ENCODE measurements around the gene DHX35. TPM values are rescaled to one million over a fixed set of nuclear protein-coding genes. Genes with fewer than 3 reads are reported as not detected.

The DHX35 gene
- total RNA-seq, 1 donor from 2014 or later = 15.8 TPM

- intact Hi-C loops (cut with micrococcal nuclease) = loop anchor here (10.0 kb wide), 1 partner anchor 123 kb away; the partner anchor contains the start of gene FAM83D
- H3K27ac ChIP-seq (replicated peaks) = no peak overlapping the region
- peak; percentile 78 for DNase-seq
- H3K9me3 ChIP-seq (replicated peaks) = no peaks in the 10 kb centered on the region
- H3K36me3 ChIP-seq = peaks cover 1% of the 10 kb centered on the region
- H3K27me3 ChIP-seq (ENCODE audit: low read depth) = peaks cover 6% of the 10 kb centered on the region
- TF ChIP-seq CTCF (IDR thresholded peaks at IDR 0.05; ENCODE audit: borderline replicate concordance) = peak; percentile 98
- no peak overlapping the region for H3K4me3 ChIP-seq
- peaks cover 14% of the 10 kb centered on the region for H3K4me1 ChIP-seq
Measured at GRCh38 chr20:39048000-39048696, 86.0 kb downstream of the DHX35 start.

GRCh38 chr20:39049148-39049547 is 87.0 kb downstream of the DHX35 start:
- intact Hi-C loops (cut with micrococcal nuclease) = loop anchor here (10.0 kb wide), 1 partner anchor 124 kb away; the partner anchor contains the start of gene FAM83D
- no peak for DNase-seq
- no peak for TF ChIP-seq CTCF (IDR thresholded peaks at IDR 0.05; ENCODE audit: borderline replicate concordance)
- Histone ChIP-seq H3K4me1 (peaks cover 14% of the 10 kb centered on the region), H3K9me3 (replicated peaks) (no peaks in the 10 kb centered on the region), H3K36me3 (no peaks in the 10 kb centered on the region), H3K4me3 (peak overlapping the region; percentile 82), H3K27ac (replicated peaks) (no peak overlapping the region), H3K27me3 (ENCODE audit: low read depth) (peaks cover 14% of the 10 kb centered on the region)

DNA sequence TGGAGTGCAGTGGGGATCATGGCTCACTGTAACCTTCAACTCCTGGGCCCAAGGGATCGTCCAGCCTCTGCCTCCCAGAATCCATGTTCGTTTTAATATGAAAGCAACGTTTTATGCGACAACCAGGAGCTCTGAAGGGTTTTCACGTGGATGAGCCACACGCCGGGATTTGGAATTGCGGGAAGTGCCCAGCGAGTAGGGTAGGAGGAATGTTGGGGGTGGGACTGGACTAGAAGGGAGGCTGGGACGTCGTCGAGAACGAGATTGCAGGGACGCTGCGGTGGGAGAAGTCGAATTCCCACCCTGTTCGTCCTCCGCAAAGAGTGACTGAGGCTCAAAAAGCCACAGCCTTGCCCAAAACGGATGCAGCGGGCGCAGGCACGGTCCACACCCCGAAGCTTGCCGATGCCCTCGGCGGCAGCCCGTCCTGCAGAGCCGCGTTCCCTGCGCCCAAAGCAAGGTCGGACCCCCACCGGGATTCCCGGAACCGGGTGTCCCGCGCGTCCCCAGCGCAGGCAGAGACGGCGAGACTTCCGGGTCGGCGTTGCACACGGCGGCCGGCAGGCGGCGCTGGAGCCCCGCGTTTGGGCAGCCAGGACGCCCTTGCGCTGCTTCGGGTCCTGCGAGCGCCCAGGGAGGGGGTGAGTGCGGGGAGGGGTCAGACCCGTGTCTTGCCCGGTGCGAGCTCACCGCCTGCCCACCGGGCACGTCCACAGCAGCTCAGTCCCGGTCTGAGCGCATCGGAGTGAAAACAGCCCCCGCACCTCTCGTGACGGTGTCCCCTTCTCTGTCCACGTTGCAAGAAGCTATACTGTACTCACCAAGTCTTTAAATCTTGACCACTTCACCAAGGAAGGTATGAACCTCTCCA is 87.8 kb downstream of the DHX35 start:
- intact Hi-C loops (cut with micrococcal nuclease) = loop anchor here (10.0 kb wide), 1 partner anchor 125 kb away; the partner anchor contains the start of gene FAM83D

GRCh38 chr20:39050555-39050902 is 88.4 kb downstream of the DHX35 start:
- Histone ChIP-seq H3K36me3 (no peaks in the 10 kb centered on the region), H3K4me3 (peak overlapping the region; percentile 82), H3K4me1 (peaks cover 14% of the 10 kb centered on the region), H3K27me3 (ENCODE audit: low read depth) (peaks cover 14% of the 10 kb centered on the region), H3K9me3 (replicated peaks) (no peaks in the 10 kb centered on the region), H3K27ac (replicated peaks) (no peak overlapping the region)
- DNase-seq = no peak
- no peak for TF ChIP-seq CTCF (IDR thresholded peaks at IDR 0.05; ENCODE audit: borderline replicate concordance)
- intact Hi-C loops (cut with micrococcal nuclease) = no loop called here

More for the DNA sequence above, 87.8 kb downstream of the DHX35 start:
- peak overlapping the region; percentile 82 for H3K4me3 ChIP-seq
- H3K36me3 ChIP-seq = no peaks in the 10 kb centered on the region
- DNase-seq = peak; percentile 75
- peaks cover 14% of the 10 kb centered on the region for H3K4me1 ChIP-seq
- H3K9me3 ChIP-seq (replicated peaks) = no peaks in the 10 kb centered on the region
- peak overlapping the region; percentile 42 for H3K27ac ChIP-seq (replicated peaks)
- TF ChIP-seq CTCF (IDR thresholded peaks at IDR 0.05; ENCODE audit: borderline replicate concordance) = peak; percentile 97
- peaks cover 14% of the 10 kb centered on the region for H3K27me3 ChIP-seq (ENCODE audit: low read depth)

GRCh38 chr20:39052676-39053075 is 90.5 kb downstream of the DHX35 start:
- no peak overlapping the region for H3K27ac ChIP-seq (replicated peaks)
- DNase-seq = no peak
- H3K36me3 ChIP-seq = no peaks in the 10 kb centered on the region
- H3K9me3 ChIP-seq (replicated peaks) = no peaks in the 10 kb centered on the region
- no peak overlapping the region for H3K4me3 ChIP-seq
- no peak for TF ChIP-seq CTCF (IDR thresholded peaks at IDR 0.05; ENCODE audit: borderline replicate concordance)
- peaks cover 18% of the 10 kb centered on the region for H3K27me3 ChIP-seq (ENCODE audit: low read depth)
- intact Hi-C loops (cut with micrococcal nuclease) = no loop called here
- H3K4me1 ChIP-seq = peaks cover 14% of the 10 kb centered on the region
